ENCODE data around the gene SOX6.
"Not testable (repeated sequence)": the region's sequence is repeated elsewhere in the genome, so short reads cannot be mapped to it uniquely, and the experiment has no call there.

The SOX6 gene

GRCh38 chr11:16385099-16385498, 28.8 kb upstream of the SOX6 start:
- Histone ChIP-seq H3K27me3 (ENCODE audit: control insufficient read depth in 1 of 2, insufficient read depth in 2 of 2, low read length in 2 of 2) (no peaks in the 10 kb centered on the region), H3K36me3 (ENCODE audit: control insufficient read depth in 2 of 2, insufficient read depth in 2 of 2, low read length in 2 of 2) (no peaks in the 10 kb centered on the region), H3K9ac (ENCODE audit: low read length in 2 of 2) (no peak overlapping the region), H3K27ac (ENCODE audit: low read length) (no peak overlapping the region), H3K4me3 (ENCODE audit: low read length in 2 of 2) (no peak overlapping the region), H3K9me3 (ENCODE audit: control insufficient read depth in 2 of 2, low read length in 2 of 2) (no peaks in the 10 kb centered on the region), H3K4me1 (ENCODE audit: control insufficient read depth, insufficient read depth, low read length) (no peaks in the 10 kb centered on the region)

- Histone ChIP-seq H3K9ac (ENCODE audit: low read length in 2 of 2) (no peak overlapping the region), H3K27ac (ENCODE audit: low read length) (no peak overlapping the region), H3K36me3 (ENCODE audit: control insufficient read depth in 2 of 2, insufficient read depth in 2 of 2, low read length in 2 of 2) (no peaks in the 10 kb centered on the region), H3K27me3 (ENCODE audit: control insufficient read depth in 1 of 2, insufficient read depth in 2 of 2, low read length in 2 of 2) (no peaks in the 10 kb centered on the region), H3K9me3 (ENCODE audit: control insufficient read depth in 2 of 2, low read length in 2 of 2) (no peaks in the 10 kb centered on the region), H3K4me1 (ENCODE audit: control insufficient read depth, insufficient read depth, low read length) (no peaks in the 10 kb centered on the region), H3K4me3 (ENCODE audit: low read length in 2 of 2) (no peak overlapping the region)
These were observed 26.5 kb upstream of the SOX6 start for GRCh38 chr11:16382638-16383380.

DNA sequence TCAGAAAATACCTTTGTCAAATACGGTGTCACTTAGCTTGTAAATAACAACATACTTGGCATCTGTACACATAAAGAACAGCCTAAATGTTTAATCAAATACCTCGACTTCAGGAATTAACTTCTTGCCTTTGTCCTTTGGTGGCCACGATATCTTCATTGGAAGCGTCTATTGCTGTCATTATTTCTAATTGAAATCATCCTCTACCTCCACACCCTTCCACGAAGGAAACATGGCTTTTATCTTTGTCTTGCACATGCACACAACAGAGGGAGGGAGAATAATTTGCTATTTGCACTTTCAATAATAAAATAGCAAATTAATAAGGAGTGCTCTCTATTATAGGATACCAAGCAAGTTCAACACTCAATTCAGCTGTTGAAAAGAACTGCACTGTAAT, 25.8 kb upstream of the SOX6 start:
- Histone ChIP-seq H3K4me1 (ENCODE audit: control insufficient read depth, insufficient read depth, low read length) (no peaks in the 10 kb centered on the region), H3K27ac (ENCODE audit: low read length) (no peak overlapping the region), H3K4me3 (ENCODE audit: low read length in 2 of 2) (no peak overlapping the region), H3K9ac (ENCODE audit: low read length in 2 of 2) (no peak overlapping the region), H3K27me3 (ENCODE audit: control insufficient read depth in 1 of 2, insufficient read depth in 2 of 2, low read length in 2 of 2) (no peaks in the 10 kb centered on the region), H3K9me3 (ENCODE audit: control insufficient read depth in 2 of 2, low read length in 2 of 2) (no peaks in the 10 kb centered on the region), H3K36me3 (ENCODE audit: control insufficient read depth in 2 of 2, insufficient read depth in 2 of 2, low read length in 2 of 2) (no peaks in the 10 kb centered on the region)

- Histone ChIP-seq H3K9me3 (ENCODE audit: control insufficient read depth in 2 of 2, low read length in 2 of 2) (no peaks in the 10 kb centered on the region), H3K4me1 (ENCODE audit: control insufficient read depth, insufficient read depth, low read length) (no peaks in the 10 kb centered on the region), H3K27me3 (ENCODE audit: control insufficient read depth in 1 of 2, insufficient read depth in 2 of 2, low read length in 2 of 2) (no peaks in the 10 kb centered on the region), H3K36me3 (ENCODE audit: control insufficient read depth in 2 of 2, insufficient read depth in 2 of 2, low read length in 2 of 2) (no peaks in the 10 kb centered on the region), H3K9ac (ENCODE audit: low read length in 2 of 2) (no peak overlapping the region), H3K27ac (ENCODE audit: low read length) (no peak overlapping the region), H3K4me3 (ENCODE audit: low read length in 2 of 2) (no peak overlapping the region)
These were observed 24.7 kb upstream of the SOX6 start for GRCh38 chr11:16380941-16381568.

DNA sequence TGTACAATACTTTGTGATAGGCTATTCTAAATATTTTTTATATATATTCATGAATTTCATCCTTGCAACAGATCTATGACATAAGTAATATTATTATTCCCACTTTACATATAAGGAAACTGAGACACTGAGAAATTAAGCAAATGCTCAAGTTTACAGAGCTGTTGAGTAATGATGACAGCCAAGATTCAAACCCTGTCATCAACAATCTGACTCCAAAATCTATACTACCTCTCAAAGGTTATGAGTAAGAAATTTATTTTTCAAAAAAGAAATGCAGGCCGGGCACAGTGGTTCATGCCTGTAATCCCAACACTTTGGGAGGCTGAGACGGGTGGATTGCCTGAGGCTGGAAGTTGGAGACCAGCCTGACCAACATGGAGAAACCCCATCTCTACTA, 22.6 kb upstream of the SOX6 start:
- no peaks in the 10 kb centered on the region for H3K9me3 ChIP-seq (ENCODE audit: control insufficient read depth in 2 of 2, low read length in 2 of 2)
- H3K36me3 ChIP-seq (ENCODE audit: control insufficient read depth in 2 of 2, insufficient read depth in 2 of 2, low read length in 2 of 2): no peaks in the 10 kb centered on the region
- H3K9ac ChIP-seq (ENCODE audit: low read length in 2 of 2): no peak overlapping the region
- H3K27ac ChIP-seq (ENCODE audit: low read length): no peak overlapping the region
- H3K4me3 ChIP-seq (ENCODE audit: low read length in 2 of 2): no peak overlapping the region
- H3K4me1 ChIP-seq (ENCODE audit: control insufficient read depth, insufficient read depth, low read length): no peaks in the 10 kb centered on the region
- H3K27me3 ChIP-seq (ENCODE audit: control insufficient read depth in 1 of 2, insufficient read depth in 2 of 2, low read length in 2 of 2): no peaks in the 10 kb centered on the region

GRCh38 chr11:16377746-16378145, 21.4 kb upstream of the SOX6 start:
- no peak overlapping the region for H3K9ac ChIP-seq (ENCODE audit: low read length in 2 of 2)
- H3K4me3 ChIP-seq (ENCODE audit: low read length in 2 of 2): no peak overlapping the region
- no peaks in the 10 kb centered on the region for H3K36me3 ChIP-seq (ENCODE audit: control insufficient read depth in 2 of 2, insufficient read depth in 2 of 2, low read length in 2 of 2)
- no peak overlapping the region for H3K27ac ChIP-seq (ENCODE audit: low read length)
- H3K27me3 ChIP-seq (ENCODE audit: control insufficient read depth in 1 of 2, insufficient read depth in 2 of 2, low read length in 2 of 2): no peaks in the 10 kb centered on the region
- H3K9me3 ChIP-seq (ENCODE audit: control insufficient read depth in 2 of 2, low read length in 2 of 2): no peaks in the 10 kb centered on the region
- no peaks in the 10 kb centered on the region for H3K4me1 ChIP-seq (ENCODE audit: control insufficient read depth, insufficient read depth, low read length)

DNA sequence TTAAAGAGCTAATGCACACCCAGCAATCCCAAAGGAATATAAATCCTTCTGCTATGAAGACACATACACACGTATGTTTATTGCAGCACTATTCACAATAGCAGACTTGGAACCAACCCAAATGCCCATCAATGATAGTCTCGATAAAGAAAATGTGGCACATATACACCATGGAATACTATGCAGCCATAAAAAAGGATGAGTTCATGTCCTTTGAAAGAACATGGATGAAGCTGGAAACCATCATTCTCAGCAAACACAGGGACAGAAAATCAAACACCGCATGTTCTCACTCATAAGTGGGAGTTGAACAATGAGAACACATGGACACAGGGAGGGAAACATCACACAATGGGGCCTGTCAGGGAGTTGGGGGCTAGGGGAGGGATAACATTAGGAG, 19.3 kb upstream of the SOX6 start:
- H3K9me3 ChIP-seq (ENCODE audit: control insufficient read depth in 2 of 2, low read length in 2 of 2); H3K9ac ChIP-seq (ENCODE audit: low read length in 2 of 2); H3K27ac ChIP-seq (ENCODE audit: low read length); H3K36me3 ChIP-seq (ENCODE audit: control insufficient read depth in 2 of 2, insufficient read depth in 2 of 2, low read length in 2 of 2); H3K4me3 ChIP-seq (ENCODE audit: low read length in 2 of 2); H3K4me1 ChIP-seq (ENCODE audit: control insufficient read depth, insufficient read depth, low read length); H3K27me3 ChIP-seq (ENCODE audit: control insufficient read depth in 1 of 2, insufficient read depth in 2 of 2, low read length in 2 of 2): not testable (repeated sequence)

GRCh38 chr11:16373768-16374167, 17.4 kb upstream of the SOX6 start:
- H3K4me3 ChIP-seq (ENCODE audit: low read length in 2 of 2): no peak overlapping the region
- H3K9me3 ChIP-seq (ENCODE audit: control insufficient read depth in 2 of 2, low read length in 2 of 2): no peaks in the 10 kb centered on the region
- H3K9ac ChIP-seq (ENCODE audit: low read length in 2 of 2): no peak overlapping the region
- H3K27ac ChIP-seq (ENCODE audit: low read length): no peak overlapping the region
- no peaks in the 10 kb centered on the region for H3K4me1 ChIP-seq (ENCODE audit: control insufficient read depth, insufficient read depth, low read length)
- H3K36me3 ChIP-seq (ENCODE audit: control insufficient read depth in 2 of 2, insufficient read depth in 2 of 2, low read length in 2 of 2): no peaks in the 10 kb centered on the region
- no peaks in the 10 kb centered on the region for H3K27me3 ChIP-seq (ENCODE audit: control insufficient read depth in 1 of 2, insufficient read depth in 2 of 2, low read length in 2 of 2)

- no peaks in the 10 kb centered on the region for H3K27me3 ChIP-seq (ENCODE audit: control insufficient read depth in 1 of 2, insufficient read depth in 2 of 2, low read length in 2 of 2)
- no peaks in the 10 kb centered on the region for H3K9me3 ChIP-seq (ENCODE audit: control insufficient read depth in 2 of 2, low read length in 2 of 2)
- H3K9ac ChIP-seq (ENCODE audit: low read length in 2 of 2): no peak overlapping the region
- no peak overlapping the region for H3K4me3 ChIP-seq (ENCODE audit: low read length in 2 of 2)
- H3K27ac ChIP-seq (ENCODE audit: low read length): no peak overlapping the region
- no peaks in the 10 kb centered on the region for H3K4me1 ChIP-seq (ENCODE audit: control insufficient read depth, insufficient read depth, low read length)
- no peaks in the 10 kb centered on the region for H3K36me3 ChIP-seq (ENCODE audit: control insufficient read depth in 2 of 2, insufficient read depth in 2 of 2, low read length in 2 of 2)
These were observed 16.0 kb upstream of the SOX6 start for GRCh38 chr11:16372355-16372754.

DNA sequence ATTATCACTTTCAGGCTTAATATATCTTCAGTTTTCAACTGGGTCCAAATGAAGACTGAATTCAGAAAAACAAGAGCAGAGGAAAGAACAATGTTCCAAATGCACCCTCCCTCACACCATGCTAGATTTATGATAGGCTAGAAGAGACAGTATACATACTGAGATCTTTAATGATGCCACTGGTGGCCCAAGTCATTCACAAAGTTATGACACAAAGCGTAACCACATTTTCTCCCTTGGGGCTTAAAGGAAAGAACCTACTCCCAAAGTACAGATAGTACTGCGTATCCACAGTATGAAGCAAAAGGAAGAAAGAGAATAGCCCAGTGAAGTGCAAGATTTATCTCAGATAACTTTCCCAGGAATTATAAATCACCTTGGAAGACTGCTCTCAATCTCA, 10.9 kb upstream of the SOX6 start:
- no peaks in the 10 kb centered on the region for H3K4me1 ChIP-seq (ENCODE audit: control insufficient read depth, insufficient read depth, low read length)
- H3K36me3 ChIP-seq (ENCODE audit: control insufficient read depth in 2 of 2, insufficient read depth in 2 of 2, low read length in 2 of 2): no peaks in the 10 kb centered on the region
- H3K9ac ChIP-seq (ENCODE audit: low read length in 2 of 2): no peak overlapping the region
- H3K9me3 ChIP-seq (ENCODE audit: control insufficient read depth in 2 of 2, low read length in 2 of 2): no peaks in the 10 kb centered on the region
- H3K4me3 ChIP-seq (ENCODE audit: low read length in 2 of 2): no peak overlapping the region
- H3K27me3 ChIP-seq (ENCODE audit: control insufficient read depth in 1 of 2, insufficient read depth in 2 of 2, low read length in 2 of 2): no peaks in the 10 kb centered on the region
- H3K27ac ChIP-seq (ENCODE audit: low read length): no peak overlapping the region

DNA sequence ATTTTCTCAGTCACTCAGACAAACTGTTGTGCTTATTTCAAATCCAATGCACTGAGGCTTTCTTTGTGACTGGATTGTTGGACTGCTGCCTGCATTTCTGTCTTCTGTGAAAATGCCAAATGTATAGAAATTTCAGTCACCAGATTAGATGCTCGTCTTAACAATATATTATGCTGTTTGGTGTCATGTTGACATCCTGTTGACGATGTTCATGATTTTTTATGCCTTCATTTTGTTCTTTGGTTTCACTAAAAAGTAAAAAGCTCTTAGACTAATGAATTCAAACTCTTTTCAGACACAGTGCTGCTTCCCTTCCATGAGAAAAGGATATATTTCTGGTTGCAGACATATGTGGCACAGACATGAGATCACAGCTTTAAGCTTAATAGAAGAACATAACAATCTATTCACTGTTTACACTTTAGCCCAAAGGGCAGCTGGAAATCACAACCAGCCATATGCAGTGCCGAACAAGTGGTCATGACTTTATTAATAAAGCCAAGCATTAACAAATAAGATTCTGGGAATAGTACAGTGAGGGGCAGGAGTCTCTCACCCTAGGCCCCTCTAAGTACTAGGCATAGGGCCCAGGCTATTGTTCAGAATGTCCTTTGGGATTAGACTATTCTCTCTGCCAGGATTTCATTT, 9.4 kb upstream of the SOX6 start:
- H3K9ac ChIP-seq (ENCODE audit: low read length in 2 of 2): no peak overlapping the region
- H3K27ac ChIP-seq (ENCODE audit: low read length): no peak overlapping the region
- H3K9me3 ChIP-seq (ENCODE audit: control insufficient read depth in 2 of 2, low read length in 2 of 2): no peaks in the 10 kb centered on the region
- H3K27me3 ChIP-seq (ENCODE audit: control insufficient read depth in 1 of 2, insufficient read depth in 2 of 2, low read length in 2 of 2): no peaks in the 10 kb centered on the region
- H3K4me3 ChIP-seq (ENCODE audit: low read length in 2 of 2): no peak overlapping the region
- no peaks in the 10 kb centered on the region for H3K4me1 ChIP-seq (ENCODE audit: control insufficient read depth, insufficient read depth, low read length)
- no peaks in the 10 kb centered on the region for H3K36me3 ChIP-seq (ENCODE audit: control insufficient read depth in 2 of 2, insufficient read depth in 2 of 2, low read length in 2 of 2)
